HG02763 (cell line): ENCODE results near the gene LSM14A.

ENCODE experiments used
- ATAC-seq: cut with Tn5 transposase; IDR thresholded peaks from one replicate; pipeline ENCODE4 v1.9.1; 2021; ENCODE audit warnings: mild to moderate bottlenecking, moderate library complexity; ENCODE audit not compliant: unreplicated experiment

LSM14A gene

GRCh38 chr19:34254698-34255432 lies 82.6 kb downstream of the LSM14A start:
- ATAC-seq, result peak; percentile 60

GRCh38 chr19:34255546-34255945 lies 83.2 kb downstream of the LSM14A start:
- no peak for ATAC-seq

DNA sequence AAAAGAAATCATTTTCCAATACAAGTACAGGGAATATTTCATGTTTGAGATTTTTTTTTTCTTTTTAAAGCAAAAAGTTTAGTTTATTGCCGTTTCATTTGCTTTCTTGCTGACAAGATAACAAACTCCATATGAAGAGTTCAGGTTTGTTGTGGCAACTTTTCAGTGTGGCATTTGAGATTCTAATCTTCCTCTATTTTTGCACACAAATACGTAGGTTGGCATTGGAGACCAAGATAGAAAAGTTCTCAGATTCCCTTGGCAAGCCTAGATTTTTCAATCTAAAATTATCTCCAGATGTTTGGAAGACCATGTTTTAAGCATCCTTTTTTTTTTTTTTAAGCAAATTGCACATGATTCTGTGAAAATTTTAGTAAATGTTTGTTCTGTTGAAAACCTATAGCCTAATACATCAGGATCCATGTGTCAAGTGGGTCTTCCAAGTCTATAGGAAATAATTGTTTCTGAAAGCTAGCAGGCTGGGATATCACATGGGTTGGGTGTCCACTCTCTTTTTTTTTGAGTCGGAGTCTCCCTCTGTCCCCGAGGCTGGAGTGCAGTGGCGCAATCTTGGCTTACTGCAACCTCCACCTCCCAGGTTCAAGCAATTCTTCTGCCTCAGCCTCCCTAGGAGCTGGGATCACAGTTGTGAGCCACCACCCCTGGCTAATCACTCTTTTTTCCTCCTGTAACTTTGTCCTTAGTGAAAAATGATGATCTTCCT lies 84.7 kb downstream of the LSM14A start:
- no peak for ATAC-seq

GRCh38 chr19:34257559-34257924 lies 85.2 kb downstream of the LSM14A start:
- no peak for ATAC-seq

- no peak for ATAC-seq
These were observed 87.2 kb downstream of the LSM14A start for GRCh38 chr19:34259367-34260095.

GRCh38 chr19:34260771-34261173 lies 88.5 kb downstream of the LSM14A start:
- ATAC-seq, result no peak

DNA sequence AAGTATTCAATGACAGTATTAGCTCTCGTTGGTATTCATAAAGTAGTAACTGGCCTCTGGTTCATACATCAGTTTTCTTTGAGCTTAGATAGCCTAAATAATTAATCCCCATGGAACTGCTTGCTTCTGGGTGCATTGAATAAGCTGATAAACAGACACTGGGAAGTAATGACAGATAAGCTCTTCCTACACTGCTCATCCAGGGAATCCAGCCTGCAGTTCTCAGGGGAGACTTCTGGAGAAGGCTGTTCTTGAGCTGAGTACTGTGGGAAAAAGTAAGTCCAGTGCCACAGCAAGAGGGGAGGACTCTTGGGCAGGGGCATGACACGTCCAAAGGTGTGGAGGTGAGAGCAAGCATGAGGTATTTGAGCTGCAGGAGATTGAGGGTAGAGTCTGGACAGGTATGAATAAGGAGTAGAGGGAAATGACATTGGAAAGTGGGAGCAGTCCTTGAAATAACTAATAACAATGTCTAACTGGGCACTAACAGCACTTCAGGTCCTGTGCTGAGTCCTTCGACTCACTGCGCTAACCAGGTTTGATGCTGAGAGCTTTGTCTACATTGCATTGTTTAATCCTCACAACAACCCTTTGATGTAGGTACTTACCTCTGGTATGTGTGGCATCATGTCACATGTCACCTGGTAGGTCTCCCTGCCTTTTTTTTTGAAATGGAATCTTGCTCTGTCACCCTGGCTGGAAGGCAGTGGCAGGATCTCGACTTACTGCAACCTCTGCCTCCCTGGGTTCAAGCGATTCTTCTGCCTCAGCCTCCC lies 89.2 kb downstream of the LSM14A start:
- no peak for ATAC-seq

GRCh38 chr19:34263745-34264237 lies 91.5 kb downstream of the LSM14A start:
- ATAC-seq, result no peak

DNA sequence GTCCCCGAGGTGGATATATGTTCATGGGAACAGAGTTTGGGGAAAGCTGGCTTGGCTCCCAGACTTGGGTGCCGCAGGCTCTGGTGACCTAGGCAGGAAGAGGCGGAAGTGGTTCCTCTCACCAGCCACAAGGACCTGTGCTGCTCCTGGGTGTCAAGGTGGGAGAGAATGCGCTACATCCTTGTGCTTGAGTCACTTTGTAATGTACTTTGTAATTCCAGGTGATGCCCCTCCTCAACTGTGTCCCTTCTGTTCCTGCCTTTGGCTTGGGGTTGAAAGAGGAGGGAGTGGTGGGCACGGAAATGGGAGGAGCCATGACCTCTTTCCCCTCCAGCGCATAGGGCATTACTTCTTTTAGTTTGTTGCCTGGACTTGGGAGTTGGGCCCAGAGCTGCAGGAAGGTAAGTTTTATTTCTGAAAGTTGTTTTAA lies 92.9 kb downstream of the LSM14A start:
- ATAC-seq, result no peak

DNA sequence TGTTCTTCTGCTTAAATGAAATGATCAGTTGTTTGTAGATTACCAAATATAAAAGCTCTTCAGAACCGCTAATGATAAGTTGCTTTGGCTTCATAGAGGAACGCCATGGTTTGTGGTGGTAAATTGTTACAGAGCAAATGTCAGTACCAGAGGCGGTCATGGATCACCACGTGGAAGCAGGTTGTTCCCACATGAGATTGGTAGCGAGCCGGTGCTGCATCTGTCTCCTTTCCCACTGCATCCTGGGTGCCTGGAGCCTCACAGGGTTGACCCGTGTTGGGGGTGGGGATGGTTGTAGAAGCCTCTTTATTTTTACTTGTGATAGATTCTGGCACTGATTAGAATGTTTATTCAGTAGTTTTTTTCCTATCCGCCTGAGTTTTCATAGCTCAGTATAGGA lies 96.8 kb downstream of the LSM14A start:
- ATAC-seq, result no peak

- no peak for ATAC-seq
These were observed 97.2 kb downstream of the LSM14A start for GRCh38 chr19:34269489-34269888.

- ATAC-seq, result no peak
These were observed 97.8 kb downstream of the LSM14A start for GRCh38 chr19:34269968-34270621.

DNA sequence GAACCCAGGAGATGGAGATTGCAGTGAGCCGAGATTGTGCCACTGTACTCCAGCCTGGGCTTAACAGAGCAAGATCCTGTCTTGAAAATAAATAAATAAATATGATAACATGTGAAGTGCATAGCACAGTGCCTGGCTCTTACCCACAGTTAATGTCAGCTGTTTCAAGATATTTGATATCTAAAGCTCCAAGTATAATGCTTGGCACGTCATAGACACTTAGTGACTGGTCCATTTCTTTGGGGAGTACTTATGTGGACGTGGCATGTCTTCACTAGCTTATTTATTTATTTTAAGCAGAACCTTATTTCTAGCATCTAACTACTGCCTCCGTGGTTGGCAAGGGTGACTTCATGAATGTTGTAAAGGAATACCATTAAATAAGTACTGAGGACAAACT lies 100.8 kb downstream of the LSM14A start:
- ATAC-seq, result no peak

GRCh38 chr19:34274284-34274826 lies 102.1 kb downstream of the LSM14A start:
- no peak for ATAC-seq

GRCh38 chr19:34274827-34275625 lies 102.7 kb downstream of the LSM14A start:
- ATAC-seq, result no peak

GRCh38 chr19:34275705-34276104 lies 103.4 kb downstream of the LSM14A start:
- ATAC-seq, result no peak

- no peak for ATAC-seq
These were observed 104.3 kb downstream of the LSM14A start for GRCh38 chr19:34276614-34277013.

- no peak for ATAC-seq
These were observed 104.9 kb downstream of the LSM14A start for GRCh38 chr19:34277244-34277643.

DNA sequence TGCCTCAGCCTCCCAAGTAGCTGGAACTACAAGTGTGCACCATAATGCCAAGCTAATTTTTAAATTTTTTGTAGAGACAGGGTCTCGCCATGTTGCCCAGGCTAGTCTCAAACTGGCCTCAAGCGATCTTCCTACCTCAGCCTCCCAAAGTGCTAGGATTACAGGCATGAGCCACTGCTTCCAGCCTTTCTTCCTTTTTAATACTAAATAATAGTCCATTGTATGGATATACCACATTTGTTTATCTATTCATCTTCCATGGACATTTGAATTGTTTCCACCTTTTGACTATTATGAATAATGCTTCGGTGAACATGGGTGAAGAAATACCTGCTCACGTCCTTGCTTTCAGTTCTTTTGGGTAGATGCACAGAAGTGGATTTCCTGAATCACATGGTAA lies 106.5 kb downstream of the LSM14A start:
- no peak for ATAC-seq
